SK-N-SH (cell line): ENCODE data around the gene CCNK. TPM values are rescaled to one million over a fixed set of nuclear protein-coding genes. Genes with fewer than 3 reads are reported as not detected.
A peak's percentile ranks its signal among the peaks of the same experiment; 100 is the strongest.

Experiments used
- CTCF ChIA-PET: fragments of 300-600, 350-600 bp; formaldehyde crosslinking; extraction: SDS; loops from one replicate; lab custom pipeline; 2021; lab: Yijun Ruan, JAX
- POLR2A ChIA-PET: fragments of 350-600 bp; sonication (Branson Sonifier 250); formaldehyde crosslinking; extraction: SDS; loops from one replicate; lab custom pipeline; 2020; ENCODE audit warnings: antibody characterized with exemption, inconsistent platforms; lab: Yijun Ruan, JAX
- DNase-seq: peaks from one replicate; pipeline ENCODE4 v3.0.0; 2012
- H2AFZ ChIP-seq: fragments of 200-600 bp; sonication (generic); 2 replicates; pipeline ENCODE4 v1.8.1; 2016; ENCODE audit warnings: antibody characterized with exemption, mild to moderate bottlenecking, low read depth
- H3F3A ChIP-seq: fragments of 200-600 bp; sonication (generic); replicated peaks from 2 replicates; pipeline ENCODE3; 2016; ENCODE audit warnings: antibody characterized with exemption, mild to moderate bottlenecking; ENCODE audit not compliant: insufficient read depth
- H3K27ac ChIP-seq, 2 experiments: fragments of 200-500 bp in 1 of 2; fragments of 200-600 bp in 1 of 2; sonication (Bioruptor generic) in 1 of 2; sonication (generic), shearing (Covaris generic) in 1 of 2; 2 replicates each; pipeline versions ENCODE4 v1.5.1 to v1.6.1; 2014 to 2016; ENCODE audit warnings: low read depth in 2 of 2, inconsistent platforms in 1 of 2, low read length in 1 of 2, mild to moderate bottlenecking in 1 of 2, mixed read lengths in 1 of 2
- H3K27me3 ChIP-seq: fragments of 200-600 bp; sonication (generic), shearing (Covaris generic); 2 replicates; pipeline ENCODE4 v1.6.1; 2016; ENCODE audit warnings: mixed run types; ENCODE audit not compliant: insufficient read depth
- H3K36me3 ChIP-seq, 2 experiments: fragments of 200-500 bp in 1 of 2; fragments of 200-600 bp in 1 of 2; sonication (Bioruptor generic) in 1 of 2; sonication (generic) in 1 of 2; replicated peaks in 1 of 2; 2 replicates each; pipeline versions ENCODE3 to v1.5.1; 2014 to 2016; ENCODE audit warnings: low read length in 1 of 2, mild to moderate bottlenecking in 1 of 2; ENCODE audit not compliant: insufficient read depth in 2 of 2, control insufficient read depth in 1 of 2
- H3K4me1 ChIP-seq, 2 experiments: fragments of 200-500 bp in 1 of 2; fragments of 200-600 bp in 1 of 2; sonication (Bioruptor generic) in 1 of 2; sonication (generic), shearing (Covaris generic) in 1 of 2; 2 replicates each; pipeline versions ENCODE4 v1.5.1 to v1.6.1; 2014 to 2016; ENCODE audit warnings: low read depth in 1 of 2, low read length in 1 of 2, mixed run types in 1 of 2; ENCODE audit not compliant: insufficient read depth in 2 of 2, control insufficient read depth in 1 of 2
- H3K4me2 ChIP-seq: fragments of 200-600 bp; sonication (generic), shearing (Covaris generic); 2 replicates; pipeline ENCODE4 v1.6.1; 2017; ENCODE audit warnings: mixed run types
- H3K4me3 ChIP-seq, 2 experiments: fragments of 200-500 bp in 1 of 2; fragments of 200-600 bp in 1 of 2; sonication (Bioruptor generic) in 1 of 2; sonication (generic), shearing (Covaris generic) in 1 of 2; 2 replicates each; pipeline versions ENCODE4 v1.5.1 to v1.8.1; 2014 to 2016; ENCODE audit warnings: low read depth in 2 of 2, inconsistent platforms in 1 of 2, low read length in 1 of 2, mild to moderate bottlenecking in 1 of 2, mixed read lengths in 1 of 2, moderate library complexity in 1 of 2
- H3K79me2 ChIP-seq: fragments of 200-600 bp; sonication (generic); 2 replicates; pipeline ENCODE4 v1.8.1; 2017; ENCODE audit warnings: mild to moderate bottlenecking; ENCODE audit not compliant: insufficient read depth
- H3K9ac ChIP-seq: fragments of 200-600 bp; sonication (generic); 2 replicates; pipeline ENCODE4 v1.6.1; 2017; ENCODE audit warnings: mixed run types
- H3K9me2 ChIP-seq: fragments of 200-600 bp; sonication (generic); 2 replicates; pipeline ENCODE4 v1.6.1; 2017; ENCODE audit warnings: mixed run types
- H3K9me3 ChIP-seq: fragments of 200-600 bp; sonication (generic); 2 replicates; pipeline ENCODE4 v1.6.1; 2017; ENCODE audit warnings: mixed run types, mild to moderate bottlenecking, moderate library complexity
- H4K20me1 ChIP-seq: fragments of 200-600 bp; sonication (generic); 2 replicates; pipeline ENCODE4 v1.6.1; 2017; ENCODE audit warnings: mild to moderate bottlenecking, mixed run types; ENCODE audit not compliant: insufficient read depth
- CTCF ChIP-seq: fragments of 200-600 bp; sonication (generic); IDR thresholded peaks from 2 replicates; pipeline ENCODE4 v1.6.1; 2017; ENCODE audit warnings: antibody characterized with exemption, mild to moderate bottlenecking, moderate library complexity
- EP300 ChIP-seq, 2 experiments: IDR thresholded peaks; 2 replicates each; pipeline versions ENCODE4 v1.4.0 to v1.6.1; 2012; ENCODE audit warnings: borderline replicate concordance in 1 of 2, low read depth in 1 of 2, low read length in 1 of 2
- FOXJ3 ChIP-seq: sonication (generic); formaldehyde crosslinking; IDR thresholded peaks from 2 replicates; pipeline ENCODE4 v1.5.1; 2020; ENCODE audit warnings: mild to moderate bottlenecking, missing genetic modification reagents
- FOXM1 ChIP-seq: IDR thresholded peaks from 2 replicates; pipeline ENCODE4 v1.4.0; 2012; ENCODE audit warnings: low read depth, mild to moderate bottlenecking
- GABPA ChIP-seq: IDR thresholded peaks from 2 replicates; pipeline ENCODE4 v1.4.0; 2012; ENCODE audit warnings: low read depth, mild to moderate bottlenecking
- GATA2 ChIP-seq: sonication (generic); formaldehyde crosslinking; IDR thresholded peaks from 2 replicates; pipeline ENCODE4 v1.5.0; 2020; ENCODE audit warnings: mild to moderate bottlenecking, missing genetic modification reagents
- JUND ChIP-seq: IDR thresholded peaks from 2 replicates; pipeline ENCODE4 v1.4.0; 2012
- MXI1 ChIP-seq: IDR thresholded peaks from 2 replicates; pipeline ENCODE4 v1.6.1; 2012; ENCODE audit warnings: mild to moderate bottlenecking, low read depth, low read length, improper control_type of control experiment
- NFIC ChIP-seq: IDR thresholded peaks from 2 replicates; pipeline ENCODE4 v1.4.0; 2012; ENCODE audit warnings: borderline replicate concordance
- NRF1 ChIP-seq: IDR thresholded peaks from 2 replicates; pipeline ENCODE4 v1.6.1; 2012; ENCODE audit warnings: low read depth, mild to moderate bottlenecking, low read length
- POLR2AphosphoS5 ChIP-seq: IDR thresholded peaks from 2 replicates; pipeline ENCODE4 v1.6.1; 2012; ENCODE audit warnings: low read depth, low read length
- RAD21 ChIP-seq: IDR thresholded peaks from 2 replicates; pipeline ENCODE4 v1.6.1; 2012; ENCODE audit warnings: mild to moderate bottlenecking, low read length
- REST ChIP-seq: IDR thresholded peaks from 2 replicates; pipeline ENCODE4 v1.6.1; 2012; ENCODE audit warnings: mild to moderate bottlenecking, low read depth, low read length, moderate library complexity
- RFX5 ChIP-seq: IDR thresholded peaks from 2 replicates; pipeline ENCODE4 v1.6.1; 2012; ENCODE audit warnings: mild to moderate bottlenecking, improper control_type of control experiment, low read length
- TCF12 ChIP-seq: IDR thresholded peaks from 2 replicates; pipeline ENCODE4 v1.4.0; 2012
- USF1 ChIP-seq: IDR thresholded peaks from 2 replicates; pipeline ENCODE4 v1.4.0; 2012; ENCODE audit warnings: low read depth, borderline replicate concordance
- USF2 ChIP-seq: fragments of 150-350 bp; IDR thresholded peaks from 2 replicates; pipeline ENCODE4 v1.6.1; 2017; ENCODE audit warnings: antibody characterized with exemption, low read length, low read depth, borderline replicate concordance
- YY1 ChIP-seq: IDR thresholded peaks from 2 replicates; pipeline ENCODE4 v1.4.0; 2012; ENCODE audit warnings: low read depth, mild to moderate bottlenecking
- WGBS: methylation state at CpG from one replicate; pipeline ENCODE4 v1.1.6; 2017; ENCODE audit warnings: low lambda C conversion rate; 5-methylcytosine and 5-hydroxymethylcytosine counted together
- polyA plus RNA-seq, 3 experiments: library from polyadenylated mRNA; depleted of rRNA; stranded (reverse); fragments of >200 nt; gene quantifications; 2 replicates each; pipeline ENCODE4 v1.2.3, GENCODE V29; 2012

The CCNK gene
- polyA plus RNA-seq, 1 of the 3 experiments (the other 2 are of a cell fraction), result 14.6 TPM

- H3K9me3 ChIP-seq, result no peaks in the 10 kb centered on the region
- H2AFZ ChIP-seq, result no peak overlapping the region
- H3K4me3 ChIP-seq, result no peak overlapping the region
- TF ChIP-seq JUND (no peak), REST (no peak), FOXM1 (no peak), FOXJ3 (no peak), NFIC (no peak)
- peak; percentile 30 for DNase-seq
- H4K20me1 ChIP-seq, result peaks cover 87% of the 10 kb centered on the region
- no peaks in the 10 kb centered on the region for H3K27me3 ChIP-seq
- peaks cover 4% of the 10 kb centered on the region for H3F3A ChIP-seq
- H3K9me2 ChIP-seq, result no peaks in the 10 kb centered on the region
- WGBS, result 73% methylated on average over 3 of the region's 3 CpGs
- POLR2A ChIA-PET, result no interaction called here
- H3K9ac ChIP-seq, result no peak overlapping the region
- peaks cover 11% of the 10 kb centered on the region in 2 experiments; a peak in 3 of 4 replicates for H3K4me1 ChIP-seq
- H3K79me2 ChIP-seq, result peaks cover 100% of the 10 kb centered on the region
- no peak overlapping the region for H3K27ac ChIP-seq
- H3K36me3 ChIP-seq, result no peaks in the 10 kb centered on the region
- CTCF ChIA-PET, result interaction anchor here (0.9 to 1.0 kb wide), 2 partner anchors 23 to 155 kb away, joined by 3 to 4 read pairs; no protein-coding TSS in a partner anchor
- no peak overlapping the region for H3K4me2 ChIP-seq
These were observed 7.8 kb upstream of the CCNK start for GRCh38 chr14:99473458-99473857.

GRCh38 chr14:99475179-99475578 is 6.0 kb upstream of the CCNK start:
- Histone ChIP-seq H3K9me2 (no peaks in the 10 kb centered on the region), H2AFZ (no peak overlapping the region), H4K20me1 (peaks cover 86% of the 10 kb centered on the region), H3K4me2 (no peak overlapping the region), H3K4me3 (no peak overlapping the region), H3K4me1 (peaks cover 18 to 21% of the 10 kb centered on the region in 2 experiments; a peak in 3 of 4 replicates), H3K27me3 (no peaks in the 10 kb centered on the region), H3K9me3 (no peaks in the 10 kb centered on the region), H3K9ac (no peak overlapping the region), H3K79me2 (peaks cover 100% of the 10 kb centered on the region), H3K36me3 (no peaks in the 10 kb centered on the region), H3K27ac (no peak overlapping the region), H3F3A (peaks cover 8% of the 10 kb centered on the region)
- 96% methylated on average over 9 of the region's 9 CpGs for WGBS
- DNase-seq, result no peak
- ChIA-PET POLR2A (no interaction called here), CTCF (interaction anchor here (1.0 to 1.2 kb wide), 2 partner anchors 18 to 59 kb away, joined by 3 read pairs; no protein-coding TSS in a partner anchor)
- TF ChIP-seq GATA2 (CRISPR knock-in tag) (no peak), NRF1 (no peak), TCF12 (no peak), POLR2AphosphoS5 (no peak), GABPA (no peak), FOXM1 (no peak), RFX5 (no peak), CTCF (no peak), EP300 (IDR thresholded peaks at IDR 0.05; ENCODE audit: borderline replicate concordance in 1 of 2, low read depth in 1 of 2, low read length in 1 of 2) (no peak), MXI1 (no peak), YY1 (no peak), USF2 (no peak), USF1 (no peak), RAD21 (no peak)
